ENCODE data around the gene ATP6V0A1. TPM values are rescaled to one million over a fixed set of nuclear protein-coding genes. Genes with fewer than 3 reads are reported as not detected.
A peak's percentile ranks its signal among the peaks of the same experiment; 100 is the strongest.

ATP6V0A1 gene
- total RNA-seq, 1 experiment from 2014 or later, result 55.1 TPM

DNA sequence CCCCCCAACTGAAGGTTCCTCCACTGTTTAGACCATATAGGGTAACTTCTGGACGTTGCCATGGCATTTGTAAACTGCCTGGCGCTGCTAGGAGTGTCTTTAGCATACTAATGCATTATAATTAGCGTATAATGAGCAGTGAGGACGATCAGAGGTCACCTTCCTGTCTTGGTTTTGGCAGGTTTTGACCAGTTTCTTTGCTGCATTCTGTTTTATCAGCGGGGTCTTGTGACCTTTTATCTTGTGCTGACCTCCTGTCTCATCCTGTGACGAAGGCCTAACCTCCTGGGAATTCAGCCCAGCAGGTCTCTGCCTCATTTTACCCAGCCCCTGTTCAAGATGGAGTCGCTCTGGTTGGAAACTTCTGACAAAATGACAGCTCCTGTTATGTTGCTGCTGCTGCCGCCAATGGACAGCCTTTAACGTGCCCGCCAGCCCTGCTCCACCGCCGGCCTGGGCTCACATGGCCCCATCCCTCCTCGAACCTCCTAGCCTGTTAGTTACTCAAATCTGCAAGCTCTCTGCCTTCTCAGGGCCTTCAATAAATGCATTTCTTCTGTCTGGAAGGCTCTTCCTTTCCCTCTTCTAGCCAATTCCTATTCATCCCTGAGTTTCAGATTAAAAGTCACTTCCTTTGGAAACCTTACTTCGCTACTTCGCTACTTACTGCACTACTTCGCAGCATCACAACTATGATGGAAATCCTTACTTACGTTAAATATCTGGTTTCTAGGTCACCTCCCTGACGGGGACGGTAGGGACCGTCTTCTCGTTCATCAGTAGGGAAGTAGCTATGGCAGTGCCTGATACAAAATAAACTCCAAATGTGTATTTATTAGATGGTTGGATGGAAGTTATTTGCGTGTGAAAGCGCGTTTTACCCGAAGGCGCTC is 76.7 kb downstream of the ATP6V0A1 start:
- Histone ChIP-seq H3K27me3 (ENCODE audit: insufficient read depth, low read depth) (no peaks in the 10 kb centered on the region), H3K9me3 (ENCODE audit: insufficient read depth, low read depth) (no peaks in the 10 kb centered on the region), H3K4me1 (replicated peaks; ENCODE audit: insufficient read depth) (peaks cover 20% of the 10 kb centered on the region), H3F3A (ENCODE audit: insufficient read depth, low read depth) (peaks cover 31% of the 10 kb centered on the region; the same call in 1 of the 2 replicates), H3K9me2 (ENCODE audit: insufficient read depth) (no peaks in the 10 kb centered on the region), H3K4me3 (peak overlapping the region; percentile 61), H4K20me1 (ENCODE audit: insufficient read depth) (no peaks in the 10 kb centered on the region), H3K36me3 (ENCODE audit: low read depth) (peaks cover 6% of the 10 kb centered on the region; the same call in 1 of the 2 replicates), H3K79me2 (ENCODE audit: low read depth) (peaks cover 10% of the 10 kb centered on the region), H3K4me2 (peak overlapping the region; percentile 88), H2AFZ (peak overlapping the region; percentile 65), H3K27ac (peak overlapping the region; percentile 36; the same call in 1 of the 2 replicates)
- BruUV-seq (replicated peaks), result TSS peak; percentile 91
- no peak for DNase-seq
- no peak for TF ChIP-seq EZH2 (IDR thresholded peaks at IDR 0.05; ENCODE audit: low read depth)
- TF ChIP-seq, protein P1, sequence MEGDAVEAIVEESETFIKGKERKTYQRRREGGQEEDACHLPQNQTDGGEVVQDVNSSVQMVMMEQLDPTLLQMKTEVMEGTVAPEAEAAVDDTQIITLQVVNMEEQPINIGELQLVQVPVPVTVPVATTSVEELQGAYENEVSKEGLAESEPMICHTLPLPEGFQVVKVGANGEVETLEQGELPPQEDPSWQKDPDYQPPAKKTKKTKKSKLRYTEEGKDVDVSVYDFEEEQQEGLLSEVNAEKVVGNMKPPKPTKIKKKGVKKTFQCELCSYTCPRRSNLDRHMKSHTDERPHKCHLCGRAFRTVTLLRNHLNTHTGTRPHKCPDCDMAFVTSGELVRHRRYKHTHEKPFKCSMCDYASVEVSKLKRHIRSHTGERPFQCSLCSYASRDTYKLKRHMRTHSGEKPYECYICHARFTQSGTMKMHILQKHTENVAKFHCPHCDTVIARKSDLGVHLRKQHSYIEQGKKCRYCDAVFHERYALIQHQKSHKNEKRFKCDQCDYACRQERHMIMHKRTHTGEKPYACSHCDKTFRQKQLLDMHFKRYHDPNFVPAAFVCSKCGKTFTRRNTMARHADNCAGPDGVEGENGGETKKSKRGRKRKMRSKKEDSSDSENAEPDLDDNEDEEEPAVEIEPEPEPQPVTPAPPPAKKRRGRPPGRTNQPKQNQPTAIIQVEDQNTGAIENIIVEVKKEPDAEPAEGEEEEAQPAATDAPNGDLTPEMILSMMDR (conservative IDR thresholded peaks at IDR 0.05), result no peak
- ChIA-PET CTCF (no interaction called here), POLR2A (ENCODE audit: unreplicated experiment) (interaction anchor here (0.7 to 0.8 kb wide), 2 partner anchors 20 to 126 kb away, joined by 3 read pairs; no protein-coding TSS in a partner anchor)
- intact Hi-C loops (cut with micrococcal nuclease; ENCODE audit: unreplicated experiment), result loop anchor here (2.0 kb wide), 1 partner anchor 27 kb away; the partner anchor contains the start of gene COASY

DNA sequence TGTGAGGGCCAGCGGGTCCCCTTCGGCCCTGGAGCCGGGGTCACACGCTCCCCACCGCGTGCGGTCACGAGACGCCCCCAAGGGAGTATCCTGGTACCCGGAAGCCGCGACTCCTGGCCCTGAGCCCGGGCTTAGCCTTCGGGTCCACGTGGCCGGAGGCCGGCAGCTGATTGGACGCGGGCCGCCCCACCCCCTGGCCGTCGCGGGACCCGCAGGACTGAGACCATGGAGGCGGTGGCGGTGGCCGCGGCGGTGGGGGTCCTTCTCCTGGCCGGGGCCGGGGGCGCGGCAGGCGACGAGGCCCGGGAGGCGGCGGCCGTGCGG is 77.3 kb downstream of the ATP6V0A1 start, which contains the start of gene NAGLU:
TSS of gene NAGLU (plus strand) at position 194 of the 324 bp plus-strand sequence. CDS start at position 226, 32 bp downstream.
- intact Hi-C loops (cut with micrococcal nuclease; ENCODE audit: unreplicated experiment), result loop anchor here (2.0 kb wide), 1 partner anchor 27 kb away; the partner anchor contains the start of gene COASY
- Histone ChIP-seq H4K20me1 (ENCODE audit: insufficient read depth) (no peaks in the 10 kb centered on the region), H2AFZ (peak within 1 kb of the TSS; percentile 65), H3K27me3 (ENCODE audit: insufficient read depth, low read depth) (no peaks in the 10 kb centered on the region), H3K4me2 (peak within 1 kb of the TSS; percentile 88), H3F3A (ENCODE audit: insufficient read depth, low read depth) (peaks cover 30% of the 10 kb centered on the region; the same call in 1 of the 2 replicates), H3K9me3 (ENCODE audit: insufficient read depth, low read depth) (no peaks in the 10 kb centered on the region), H3K4me1 (replicated peaks; ENCODE audit: insufficient read depth) (peaks cover 23% of the 10 kb centered on the region), H3K27ac (peak within 1 kb of the TSS; percentile 36; the same call in 1 of the 2 replicates), H3K79me2 (ENCODE audit: low read depth) (peaks cover 10% of the 10 kb centered on the region), H3K4me3 (peak within 1 kb of the TSS; percentile 61), H3K36me3 (ENCODE audit: low read depth) (peaks cover 6% of the 10 kb centered on the region; the same call in 1 of the 2 replicates), H3K9me2 (ENCODE audit: insufficient read depth) (no peaks in the 10 kb centered on the region)
- ChIA-PET CTCF (no interaction called here), POLR2A (ENCODE audit: unreplicated experiment) (interaction anchor here (0.7 to 0.8 kb wide), 2 partner anchors 19 to 127 kb away, joined by 3 read pairs; no protein-coding TSS in a partner anchor)
- BruUV-seq (replicated peaks), result no TSS peak
- peak; percentile 66 to 86 for DNase-seq
- no peak for TF ChIP-seq EZH2 (IDR thresholded peaks at IDR 0.05; ENCODE audit: low read depth)
- TF ChIP-seq, protein P1 (conservative IDR thresholded peaks at IDR 0.05), result no peak

DNA sequence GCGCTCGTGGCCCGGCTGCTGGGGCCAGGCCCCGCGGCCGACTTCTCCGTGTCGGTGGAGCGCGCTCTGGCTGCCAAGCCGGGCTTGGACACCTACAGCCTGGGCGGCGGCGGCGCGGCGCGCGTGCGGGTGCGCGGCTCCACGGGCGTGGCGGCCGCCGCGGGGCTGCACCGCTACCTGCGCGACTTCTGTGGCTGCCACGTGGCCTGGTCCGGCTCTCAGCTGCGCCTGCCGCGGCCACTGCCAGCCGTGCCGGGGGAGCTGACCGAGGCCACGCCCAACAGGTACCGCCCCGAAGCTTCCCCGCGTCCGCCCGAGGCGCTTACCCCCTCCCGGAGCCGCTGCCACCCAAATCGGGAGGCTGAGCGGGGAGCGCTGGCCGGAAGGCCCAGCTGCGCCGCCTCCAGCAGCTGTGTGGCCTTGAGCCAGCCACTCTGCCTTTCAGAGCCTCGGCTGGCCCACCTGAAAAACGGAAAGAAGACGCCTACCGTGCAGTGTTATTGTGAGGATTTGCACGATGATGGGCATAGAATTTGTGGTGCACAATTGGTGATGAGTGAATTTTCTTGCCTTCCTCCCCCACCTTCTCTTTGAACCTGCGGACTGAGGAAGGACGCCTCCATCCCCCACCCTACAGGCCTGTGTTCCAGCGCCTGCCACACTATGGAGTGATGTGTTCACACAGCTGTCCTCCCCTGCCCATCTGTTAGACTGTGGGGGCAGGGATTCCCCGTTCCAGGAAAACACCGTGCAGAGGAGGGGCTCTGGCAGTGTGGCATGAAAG is 77.9 kb downstream of the ATP6V0A1 start:
- H3K4me2 ChIP-seq, result peak overlapping the region; percentile 86
- no peak overlapping the region for H3K27ac ChIP-seq
- no peaks in the 10 kb centered on the region for H3K9me2 ChIP-seq (ENCODE audit: insufficient read depth)
- peaks cover 10% of the 10 kb centered on the region for H3K79me2 ChIP-seq (ENCODE audit: low read depth)
- H3F3A ChIP-seq (ENCODE audit: insufficient read depth, low read depth), result peaks cover 28% of the 10 kb centered on the region
- BruUV-seq (replicated peaks), result TSS peak; percentile 27
- H3K4me1 ChIP-seq (replicated peaks; ENCODE audit: insufficient read depth), result peaks cover 25% of the 10 kb centered on the region
- H3K9me3 ChIP-seq (ENCODE audit: insufficient read depth, low read depth), result no peaks in the 10 kb centered on the region
- POLR2A ChIA-PET (ENCODE audit: unreplicated experiment), result no interaction called here
- peak overlapping the region; percentile 52 for H2AFZ ChIP-seq
- DNase-seq, result peak; percentile 52 to 85
- intact Hi-C loops (cut with micrococcal nuclease; ENCODE audit: unreplicated experiment), result loop anchor here (2.0 kb wide), 1 partner anchor 26 kb away; the partner anchor contains the start of gene COASY
- H3K4me3 ChIP-seq, result peak overlapping the region; percentile 61
- peaks cover 6% of the 10 kb centered on the region; the same call in 1 of the 2 replicates for H3K36me3 ChIP-seq (ENCODE audit: low read depth)
- TF ChIP-seq, protein P1 (conservative IDR thresholded peaks at IDR 0.05), result no peak
- no peak for TF ChIP-seq EZH2 (IDR thresholded peaks at IDR 0.05; ENCODE audit: low read depth)
- CTCF ChIA-PET, result no interaction called here
- H3K27me3 ChIP-seq (ENCODE audit: insufficient read depth, low read depth), result no peaks in the 10 kb centered on the region
- H4K20me1 ChIP-seq (ENCODE audit: insufficient read depth), result no peaks in the 10 kb centered on the region
